ENCODE data around the gene LY86.
"Not testable (repeated sequence)": the region's sequence is repeated elsewhere in the genome, so short reads cannot be mapped to it uniquely, and the experiment has no call there.

LY86 gene

DNA sequence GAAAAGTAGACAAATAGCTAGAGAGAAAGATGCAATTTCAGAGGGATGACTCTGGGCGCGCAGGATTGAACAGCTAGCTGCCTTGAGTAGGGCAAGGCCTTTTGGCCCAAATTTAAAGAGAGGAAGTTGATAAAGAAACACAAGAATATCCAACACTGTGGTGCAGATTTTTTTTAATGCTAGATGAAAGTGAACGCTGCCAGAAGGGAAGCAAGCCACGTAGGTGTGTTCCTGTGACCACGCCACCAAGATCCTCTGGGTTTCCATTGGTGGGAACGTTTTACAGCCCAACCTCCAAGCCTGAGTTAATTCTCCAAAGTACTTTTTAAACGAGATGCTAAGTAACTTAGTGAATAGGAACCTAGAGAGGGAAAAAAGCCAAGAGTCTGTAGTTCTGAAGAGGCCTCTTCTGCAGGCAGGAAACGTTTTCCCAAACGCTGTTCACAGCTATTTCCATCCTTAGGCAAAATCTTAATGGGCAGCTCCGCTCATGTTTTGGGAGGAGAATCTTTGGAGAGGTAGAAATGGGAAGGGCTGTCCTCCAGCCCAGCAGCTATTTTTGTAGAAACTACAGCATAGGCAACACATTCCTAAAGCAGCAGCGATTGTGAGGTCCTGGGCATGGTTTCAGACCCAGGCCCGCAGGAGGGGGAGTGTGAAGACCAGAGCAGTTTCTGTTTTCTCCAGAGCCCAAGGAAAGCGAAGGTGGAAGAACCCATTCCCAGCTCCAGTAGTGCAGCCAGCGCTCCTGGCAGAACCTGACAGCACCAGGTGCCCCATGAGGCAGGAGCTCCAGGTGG lies 8.2 kb downstream of the LY86 start:
- no peak for DNase-seq

DNA sequence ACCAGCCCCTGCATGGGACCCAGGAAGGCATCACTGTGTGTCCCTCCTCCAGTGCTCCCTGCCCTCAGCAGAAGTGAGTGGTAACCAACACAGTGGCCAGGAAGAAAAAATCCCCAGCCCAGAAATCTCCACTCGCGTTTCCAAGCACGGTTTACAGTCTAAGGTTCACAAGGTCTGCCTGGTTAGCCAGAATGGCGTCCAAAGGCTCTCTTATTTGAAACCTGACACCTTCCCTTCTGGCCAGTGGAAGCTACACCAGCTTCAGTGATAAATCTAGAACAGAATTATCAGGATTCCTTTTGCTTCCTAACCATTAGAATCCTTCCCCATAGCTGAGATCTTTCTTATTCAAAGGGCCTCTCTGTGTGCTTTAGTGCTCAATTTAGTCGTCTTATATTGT lies 9.2 kb downstream of the LY86 start:
- no peak for DNase-seq

DNA sequence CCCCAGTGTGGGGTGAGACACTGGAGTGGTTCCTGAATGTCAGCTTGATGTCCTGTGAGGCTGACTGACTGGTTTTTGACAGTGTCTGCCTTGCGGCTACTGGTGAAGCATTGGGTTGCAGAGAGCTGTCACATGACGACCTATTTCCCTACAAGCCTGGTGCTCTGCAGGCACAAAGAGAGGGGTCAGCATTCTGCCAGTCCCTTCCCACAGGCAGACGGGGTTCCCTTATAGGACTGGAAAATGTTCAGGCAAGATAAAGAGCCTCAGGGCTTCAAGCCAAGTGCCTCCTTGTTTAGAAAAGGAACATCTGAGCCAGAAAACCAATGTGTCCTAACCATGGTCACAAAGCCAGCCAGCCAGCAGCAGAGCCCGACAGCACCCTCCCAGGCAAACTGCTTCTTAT lies 11.0 kb downstream of the LY86 start:
- DNase-seq: no peak

DNA sequence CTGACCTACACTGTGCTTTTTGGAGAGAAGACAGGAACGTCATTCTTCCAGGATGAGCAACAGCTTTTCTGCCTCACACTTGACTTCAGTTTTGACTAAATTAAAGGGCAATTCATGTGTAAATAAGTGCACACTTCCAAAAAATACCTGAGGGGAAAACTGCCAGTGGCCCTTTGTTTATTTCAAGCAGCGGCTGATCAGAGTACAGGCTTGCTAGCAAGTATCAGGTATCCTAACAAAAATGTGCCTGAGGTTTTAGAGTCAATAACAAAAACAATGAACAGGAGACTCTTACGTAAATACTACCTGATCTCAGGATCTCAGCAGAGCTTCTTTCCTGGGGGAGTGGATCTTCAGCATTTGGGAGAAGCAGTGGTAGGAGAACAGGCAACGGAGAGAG lies 12.4 kb downstream of the LY86 start:
- no peak for DNase-seq

DNA sequence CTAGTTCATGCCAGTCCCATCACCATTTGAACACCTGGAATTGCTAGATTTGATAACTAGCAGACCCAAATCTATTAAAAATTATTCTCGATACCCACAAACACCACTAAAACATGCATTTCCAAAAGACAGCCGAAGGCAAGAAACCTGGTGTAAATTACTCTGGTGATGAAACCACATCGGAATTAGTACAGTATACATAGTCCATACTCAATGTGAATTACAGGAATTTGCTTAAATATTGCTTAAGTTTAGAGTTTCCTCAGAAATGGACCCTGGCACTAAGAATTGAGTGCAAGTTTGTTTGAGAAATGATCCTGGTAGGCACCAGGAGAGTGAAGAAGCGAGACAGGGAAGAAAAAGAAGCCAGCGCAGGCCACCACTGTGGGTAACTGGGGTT lies 13.7 kb downstream of the LY86 start:
- no peak for DNase-seq

DNA sequence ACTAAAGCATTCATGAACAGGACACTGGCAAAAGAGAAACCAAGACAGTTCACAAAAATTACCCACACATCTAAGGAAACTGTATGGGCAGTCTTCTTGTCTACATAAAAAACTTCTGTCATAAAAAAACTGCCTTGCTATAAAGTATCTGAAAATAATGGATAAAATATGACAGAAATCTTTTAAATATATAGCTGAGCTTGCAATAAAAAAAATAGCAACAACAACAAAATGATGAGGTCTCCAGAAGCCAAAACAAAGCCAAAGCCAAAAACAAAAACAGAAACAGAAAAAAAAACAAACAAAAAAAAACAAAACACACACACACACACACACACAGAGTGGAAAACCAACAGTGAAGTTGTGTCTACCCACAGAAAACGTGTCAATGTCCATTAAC lies 14.8 kb downstream of the LY86 start:
- no peak for DNase-seq

DNA sequence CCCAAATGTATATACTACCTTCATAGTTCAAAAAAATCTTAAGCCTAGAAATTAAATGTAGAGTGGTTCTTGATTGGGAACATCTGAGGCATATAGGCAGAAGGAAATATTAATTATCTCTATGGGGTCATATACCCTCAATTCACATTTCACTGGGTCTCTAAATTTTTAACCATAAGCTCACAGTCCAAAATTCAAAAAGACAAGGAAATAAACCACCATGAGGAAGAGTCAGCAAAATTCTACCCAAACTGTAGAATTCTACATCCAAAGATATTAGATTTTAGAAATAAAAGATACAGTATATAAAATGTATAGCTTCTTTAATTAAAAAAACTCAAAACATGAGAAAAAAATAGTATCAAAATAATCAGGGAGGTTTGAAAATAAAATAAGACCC lies 15.5 kb downstream of the LY86 start:
- no peak for DNase-seq

DNA sequence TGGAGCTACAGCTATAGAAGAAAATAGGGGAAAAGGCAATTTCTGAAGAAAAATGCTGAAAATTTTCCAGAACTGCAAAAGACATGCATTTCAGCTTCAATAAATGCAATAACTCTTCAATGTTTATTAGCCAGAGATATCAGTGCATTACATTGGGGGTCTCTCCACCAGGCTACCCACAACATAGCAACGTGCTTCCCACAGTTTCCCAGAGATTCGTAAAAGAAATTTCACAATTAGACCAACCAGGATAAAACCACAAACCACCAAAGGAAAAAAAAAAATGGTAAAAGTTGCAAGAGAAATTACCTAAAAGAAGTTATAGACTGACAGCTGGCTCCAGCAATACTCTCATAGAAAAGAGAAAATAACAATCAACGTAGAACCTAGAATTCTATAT lies 16.0 kb downstream of the LY86 start:
- DNase-seq: no peak

DNA sequence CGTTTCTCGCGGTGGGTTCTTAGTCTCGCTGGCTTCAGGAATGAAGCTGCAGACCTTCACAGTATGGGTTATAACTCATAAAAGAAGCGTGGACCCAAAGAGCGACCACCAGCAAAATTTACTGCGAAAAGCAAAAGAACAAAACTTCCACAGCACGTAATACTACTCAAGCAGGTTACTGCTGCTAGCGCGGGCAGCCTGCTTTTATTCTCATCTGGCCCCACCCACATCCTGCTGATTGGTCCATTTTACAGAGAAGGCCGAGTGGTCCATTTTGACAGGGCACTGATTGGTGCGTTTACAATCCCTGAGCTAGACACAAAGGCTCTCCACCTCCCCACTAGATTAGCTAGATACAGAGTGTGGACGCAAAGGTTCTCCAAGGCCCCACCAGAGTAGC lies 17.4 kb downstream of the LY86 start:
- no peak for DNase-seq

DNA sequence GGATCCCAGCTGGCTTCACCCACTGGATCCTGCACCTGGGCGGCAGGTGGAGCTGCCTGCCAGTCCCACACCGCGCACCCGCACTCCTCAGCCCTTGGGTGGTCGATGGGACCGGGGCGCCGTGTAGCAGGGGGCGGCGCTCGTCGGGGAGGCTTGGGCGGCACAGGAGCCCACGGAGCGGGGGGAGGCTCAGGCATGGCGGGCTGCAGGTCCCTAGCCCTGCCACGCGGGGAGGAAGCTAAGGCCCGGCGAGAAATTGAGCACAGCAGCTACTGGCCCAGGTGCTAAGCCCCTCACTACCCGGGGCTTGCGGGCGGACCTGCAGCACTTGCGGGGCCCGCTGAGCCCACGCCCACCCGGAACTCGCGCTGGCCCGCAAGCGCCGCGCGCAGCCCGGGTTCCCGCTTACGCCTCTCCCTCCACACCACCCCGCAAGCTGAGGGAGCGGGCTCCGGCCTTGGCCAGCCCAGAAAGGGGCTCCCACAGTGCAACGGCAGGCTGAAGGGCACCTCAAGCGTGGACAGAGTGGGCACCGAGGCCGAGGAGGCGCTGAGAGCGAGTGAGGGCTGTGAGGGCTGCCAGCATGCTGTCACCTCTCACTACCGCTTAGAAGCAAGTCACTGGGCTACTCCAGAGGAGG lies 18.0 kb downstream of the LY86 start:
- DNase-seq: not testable (repeated sequence)

DNA sequence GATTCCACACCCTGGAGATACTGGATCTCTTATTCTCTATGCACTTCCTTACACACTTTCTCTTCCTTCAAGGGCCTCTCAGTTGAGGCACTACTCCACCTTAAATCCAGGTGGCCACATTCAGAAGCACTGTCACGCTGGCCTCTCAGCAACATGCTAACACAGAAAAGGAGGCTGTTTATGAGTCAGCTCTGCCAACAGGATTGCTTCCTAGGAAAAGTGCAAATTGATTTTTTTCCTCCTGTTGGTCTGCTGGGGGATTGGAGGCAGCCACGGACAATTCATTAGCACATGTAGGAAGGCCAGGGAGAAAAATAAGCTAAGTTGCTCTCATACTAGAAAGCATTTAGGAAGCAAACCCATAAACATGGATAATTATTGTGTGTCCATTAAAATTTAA lies 20.9 kb downstream of the LY86 start:
- no peak for DNase-seq

DNA sequence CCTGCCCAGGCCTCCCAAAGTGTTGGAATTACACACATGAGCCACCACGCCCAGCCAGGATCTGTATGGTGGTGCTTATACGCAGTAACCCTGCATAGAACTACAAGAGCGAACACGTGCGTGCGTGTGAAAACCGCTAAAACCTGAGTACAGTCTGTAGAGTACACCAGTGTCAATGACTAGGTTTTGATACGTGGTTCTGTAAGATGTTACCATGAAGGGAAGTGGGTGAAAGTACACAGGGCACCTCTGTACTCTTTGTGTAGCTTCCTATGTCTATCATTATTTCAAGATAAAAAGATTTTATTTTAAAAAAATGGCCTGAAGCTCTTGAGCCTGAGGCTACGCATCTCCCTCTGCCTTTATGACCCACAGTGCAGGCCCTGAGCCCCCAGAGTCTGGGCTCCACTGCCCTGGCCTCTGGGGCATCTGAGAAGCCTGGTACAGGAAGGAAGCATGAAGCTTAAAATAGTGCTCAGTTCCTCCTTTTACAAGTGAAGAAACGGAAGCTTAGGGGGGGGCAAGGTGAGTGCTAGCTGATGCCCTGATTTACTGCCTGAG lies 21.6 kb downstream of the LY86 start:
- no peak for DNase-seq

DNA sequence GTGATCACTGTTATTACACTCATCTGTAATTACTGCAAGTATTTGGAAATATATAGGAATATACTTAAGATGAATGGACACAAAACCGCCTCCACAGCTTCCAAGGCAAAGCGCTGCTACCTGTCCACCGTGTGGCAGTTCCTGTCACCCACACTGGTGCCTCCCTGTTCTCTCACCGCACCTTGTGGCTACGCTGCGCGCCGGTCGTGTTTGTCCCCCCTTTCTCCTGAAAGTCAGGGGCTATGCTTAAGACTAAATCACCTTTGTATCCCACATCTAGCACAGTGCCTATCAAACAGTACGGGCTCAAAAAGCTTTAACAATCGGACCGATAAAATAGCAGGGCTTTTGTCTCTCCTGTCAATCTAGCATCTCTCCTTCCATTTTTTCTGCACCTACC lies 23.0 kb downstream of the LY86 start:
- DNase-seq: no peak

DNA sequence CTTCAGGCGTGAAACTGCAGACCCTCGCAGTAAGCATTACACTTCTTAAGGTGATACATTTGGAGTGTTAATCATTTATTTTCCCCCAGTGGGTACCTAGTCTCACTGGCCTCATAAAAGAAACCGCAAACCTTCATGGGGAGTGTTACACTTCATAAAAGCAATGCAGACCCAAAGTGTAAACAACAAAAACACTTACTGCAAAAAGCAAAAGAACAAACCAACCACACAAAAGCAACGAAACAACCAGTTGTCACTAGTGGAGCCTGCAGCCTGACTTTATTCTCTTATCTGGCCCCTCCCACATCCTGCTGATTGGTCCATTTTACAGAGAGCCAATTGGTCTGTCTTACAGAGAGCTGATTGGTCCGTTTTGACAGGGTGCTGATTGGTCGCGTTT lies 23.8 kb downstream of the LY86 start:
- DNase-seq: no peak

DNA sequence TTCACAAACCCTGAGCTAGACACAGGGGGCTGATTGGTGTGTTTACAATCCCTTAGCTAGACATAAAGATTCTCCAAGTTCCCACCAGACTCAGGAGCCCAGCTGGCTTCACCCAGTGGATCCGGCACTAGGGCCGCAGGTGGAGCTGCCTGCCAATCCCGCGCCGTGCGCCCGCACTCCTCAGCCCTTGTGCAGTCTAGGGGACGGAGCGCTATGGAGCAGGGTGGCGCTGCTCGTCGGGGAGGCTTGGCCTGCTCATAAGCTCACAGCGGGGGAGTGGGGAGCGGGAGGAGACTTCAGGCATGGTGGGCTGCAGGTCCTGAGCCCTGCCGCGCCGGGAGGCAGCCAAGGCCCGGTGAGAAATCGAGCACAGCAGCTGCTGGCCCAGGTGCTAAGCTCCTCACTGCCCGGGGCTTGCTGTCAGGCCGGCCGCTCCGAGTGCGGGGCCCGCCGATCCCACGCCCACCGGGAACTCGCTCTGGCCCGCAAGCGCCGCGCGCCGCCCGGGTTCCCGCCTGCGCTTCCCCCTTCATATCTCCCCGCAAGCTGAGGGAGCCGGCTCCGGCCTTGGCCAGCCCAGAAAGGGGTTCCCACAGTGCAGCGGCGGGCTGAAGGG lies 24.7 kb downstream of the LY86 start:
- DNase-seq: not testable (repeated sequence)

DNA sequence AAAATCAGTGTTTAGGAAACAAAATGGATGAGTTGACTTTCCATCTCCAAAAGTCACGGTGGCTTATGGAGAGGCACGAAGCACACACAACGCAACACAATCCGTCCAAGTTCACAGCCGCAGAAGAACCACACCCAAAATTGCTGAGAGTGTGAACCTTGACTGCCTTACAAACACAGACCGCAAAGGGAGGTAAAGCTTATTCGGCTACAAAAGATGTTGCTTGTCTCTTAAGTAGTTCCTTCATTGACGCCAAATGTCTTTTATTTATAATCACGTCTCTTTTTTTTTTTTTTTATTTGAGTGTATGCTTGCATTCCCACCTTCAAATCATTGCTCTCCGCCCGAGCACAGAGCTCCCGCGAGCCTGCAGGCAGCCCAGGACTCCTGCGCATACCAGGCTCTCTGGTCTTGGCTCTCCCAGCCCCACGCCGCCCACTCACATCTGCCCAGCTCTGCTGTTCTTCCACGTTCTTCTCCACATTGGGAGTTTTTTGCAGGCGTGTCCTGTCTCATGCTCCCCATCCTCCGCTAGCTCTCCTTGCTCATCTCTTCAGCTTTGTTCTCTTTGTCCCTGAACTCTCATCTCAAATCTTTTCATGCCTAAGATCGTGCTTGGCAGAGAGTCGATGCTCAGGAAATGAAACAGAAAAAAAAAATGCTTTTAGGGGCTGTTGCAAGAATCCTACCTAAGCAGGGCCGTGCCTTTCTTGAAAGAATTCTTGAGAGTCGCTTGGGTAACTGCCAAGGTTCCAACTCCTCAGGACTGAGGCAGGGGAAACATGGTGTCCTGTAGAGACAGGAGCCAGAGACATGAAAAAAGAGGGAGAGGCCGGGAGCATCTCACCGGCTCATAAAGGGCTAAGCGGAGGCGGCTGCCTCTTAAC lies 25.8 kb downstream of the LY86 start:
- no peak for DNase-seq

DNA sequence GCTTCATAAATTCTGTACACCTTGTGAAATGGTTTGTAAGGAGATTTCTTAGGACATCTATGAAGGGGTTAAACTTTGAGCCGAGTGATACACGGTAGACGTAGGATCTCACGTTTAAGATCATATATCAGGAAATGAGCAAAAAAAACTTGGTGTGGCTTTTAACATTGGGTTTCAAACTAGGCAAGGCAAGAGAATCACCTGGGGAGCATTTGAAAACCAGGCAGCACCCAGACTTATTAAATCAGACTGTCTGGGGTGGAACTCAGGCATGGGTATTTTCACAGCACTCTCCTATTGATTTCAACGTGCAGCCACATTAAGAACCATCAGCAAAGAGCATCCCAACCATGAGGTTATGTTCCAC lies 26.4 kb downstream of the LY86 start:
- no peak for DNase-seq

DNA sequence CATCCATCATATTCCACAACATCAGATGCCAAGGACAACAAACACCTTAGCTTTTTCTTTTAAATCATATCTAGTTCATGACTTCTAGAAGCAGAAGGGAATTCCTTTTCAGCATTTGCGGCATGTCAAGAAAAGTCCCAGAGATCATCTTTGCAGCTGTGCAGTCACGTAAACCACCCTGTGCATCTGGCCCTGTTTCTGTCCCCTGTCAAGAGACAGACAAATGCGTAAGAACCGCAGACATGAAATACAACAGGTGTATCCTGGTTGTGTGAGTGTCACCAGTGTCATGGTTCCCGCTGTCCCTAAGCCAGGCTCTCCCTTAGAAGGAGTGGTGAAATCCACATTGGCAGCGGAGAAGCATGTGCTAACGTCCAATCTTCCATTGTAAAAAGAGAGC lies 28.1 kb downstream of the LY86 start:
- no peak for DNase-seq

DNA sequence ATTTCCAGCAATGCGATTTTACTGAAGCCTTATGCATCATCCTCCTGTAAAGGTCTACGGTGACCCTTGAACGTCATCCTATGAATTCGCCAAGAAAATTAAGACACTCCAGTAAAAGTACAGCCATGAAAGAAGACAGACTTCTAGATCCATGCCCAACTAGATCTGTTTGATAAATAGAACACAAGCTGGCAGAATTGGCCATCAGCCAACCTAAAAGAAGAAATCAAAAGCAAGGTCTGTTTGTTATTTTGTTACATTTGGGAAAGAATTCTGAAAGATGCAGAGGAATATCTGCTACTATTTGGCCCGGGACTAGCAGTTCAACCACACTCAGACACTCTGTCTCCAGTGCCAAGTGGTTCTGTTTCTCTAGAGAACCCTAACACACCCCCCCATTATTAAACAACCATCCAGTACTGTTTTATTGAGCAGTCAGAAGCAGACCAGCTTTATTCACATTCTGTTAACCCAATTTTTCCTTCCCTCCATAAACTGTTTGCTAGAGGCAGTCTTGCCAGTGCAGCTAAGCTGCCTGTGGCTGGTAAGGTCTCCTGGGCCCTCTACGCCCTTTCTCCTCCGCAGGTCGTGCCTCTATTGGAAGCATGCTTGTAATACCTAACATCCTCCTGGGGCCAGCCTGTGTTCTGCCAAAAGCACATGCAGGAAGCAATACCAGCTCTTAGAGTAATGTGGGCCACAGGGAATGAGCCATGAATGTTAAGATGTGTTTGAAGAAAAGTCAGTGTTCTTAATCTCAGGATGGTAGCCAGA lies 30.7 kb downstream of the LY86 start:
- peak; percentile 67 for DNase-seq

DNA sequence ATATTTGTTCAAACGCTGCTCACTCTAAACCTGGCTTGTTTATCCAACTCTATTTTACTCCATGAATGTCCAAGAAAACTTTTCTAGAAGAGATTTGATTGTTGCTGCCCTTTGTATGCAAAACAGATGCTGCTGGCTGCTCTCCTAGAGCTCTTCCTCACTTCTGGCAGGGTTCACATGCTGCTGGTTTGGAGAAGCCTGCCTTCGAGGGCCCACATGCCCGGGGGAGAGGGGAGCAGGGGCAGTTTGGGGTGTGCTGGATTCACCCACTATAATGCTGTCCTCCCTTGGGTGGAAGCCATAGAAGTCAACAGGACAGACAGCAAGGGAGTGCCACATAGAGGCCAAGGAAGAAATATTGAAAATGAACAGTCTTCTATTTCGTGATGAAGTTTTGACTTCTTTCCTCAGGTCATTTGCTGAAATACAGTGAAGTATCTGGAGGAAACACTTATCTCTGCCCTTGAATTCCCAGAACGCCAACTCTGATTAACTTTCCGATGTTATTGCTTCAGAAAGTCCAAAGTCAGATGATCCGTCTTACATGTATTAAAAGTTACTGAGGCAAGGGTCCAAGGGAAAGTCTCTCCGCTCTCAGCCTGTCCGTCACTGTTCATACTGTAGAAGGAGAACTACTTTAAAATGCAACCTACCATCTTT lies 32.4 kb downstream of the LY86 start:
- DNase-seq: no peak

DNA sequence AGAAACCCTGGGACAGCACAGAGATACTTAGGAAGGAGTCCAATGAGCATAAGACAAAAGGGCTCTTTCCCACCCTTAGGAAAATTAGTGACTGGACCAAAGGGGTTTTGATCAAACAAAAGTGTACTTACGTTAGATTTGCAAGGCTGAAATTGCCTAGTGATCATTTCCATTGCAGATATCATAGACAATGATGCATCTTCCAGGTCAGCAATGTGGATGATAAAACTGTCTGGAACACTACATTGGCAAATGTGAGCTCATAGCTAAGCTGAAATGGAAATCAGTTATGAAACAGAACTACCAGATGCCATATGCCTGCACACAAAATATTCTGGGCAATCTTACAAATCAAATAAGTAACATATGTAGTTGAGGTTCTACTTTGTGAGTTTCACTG lies 34.0 kb downstream of the LY86 start:
- peak; percentile 37 for DNase-seq

DNA sequence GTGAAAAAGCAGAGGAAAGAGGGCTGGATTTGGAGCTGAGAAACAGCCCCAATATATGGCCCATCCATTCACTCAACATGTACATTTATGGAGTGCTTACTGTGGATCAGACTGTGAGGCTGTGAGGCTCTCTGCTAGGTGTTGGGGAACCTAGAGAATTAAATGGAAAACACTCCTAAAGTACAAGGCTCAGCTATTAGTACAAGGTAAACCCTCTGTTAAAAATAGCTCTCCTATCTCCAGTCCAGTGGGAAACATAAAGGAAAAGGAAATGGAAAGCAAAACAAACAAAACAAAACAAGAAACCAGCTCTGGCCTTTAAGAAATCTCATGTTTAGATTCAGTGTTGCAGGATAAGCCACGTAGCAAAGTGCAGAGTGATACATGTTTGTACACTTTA lies 35.0 kb downstream of the LY86 start:
- DNase-seq: no peak
